ENCODE measurements around the gene FBXO33. TPM values are rescaled to one million over a fixed set of nuclear protein-coding genes. Genes with fewer than 3 reads are reported as not detected.

Gene FBXO33
- total RNA-seq, 3 donors from 2014 or later, result 8.6 to 9.9 (median 9.6) TPM

DNA sequence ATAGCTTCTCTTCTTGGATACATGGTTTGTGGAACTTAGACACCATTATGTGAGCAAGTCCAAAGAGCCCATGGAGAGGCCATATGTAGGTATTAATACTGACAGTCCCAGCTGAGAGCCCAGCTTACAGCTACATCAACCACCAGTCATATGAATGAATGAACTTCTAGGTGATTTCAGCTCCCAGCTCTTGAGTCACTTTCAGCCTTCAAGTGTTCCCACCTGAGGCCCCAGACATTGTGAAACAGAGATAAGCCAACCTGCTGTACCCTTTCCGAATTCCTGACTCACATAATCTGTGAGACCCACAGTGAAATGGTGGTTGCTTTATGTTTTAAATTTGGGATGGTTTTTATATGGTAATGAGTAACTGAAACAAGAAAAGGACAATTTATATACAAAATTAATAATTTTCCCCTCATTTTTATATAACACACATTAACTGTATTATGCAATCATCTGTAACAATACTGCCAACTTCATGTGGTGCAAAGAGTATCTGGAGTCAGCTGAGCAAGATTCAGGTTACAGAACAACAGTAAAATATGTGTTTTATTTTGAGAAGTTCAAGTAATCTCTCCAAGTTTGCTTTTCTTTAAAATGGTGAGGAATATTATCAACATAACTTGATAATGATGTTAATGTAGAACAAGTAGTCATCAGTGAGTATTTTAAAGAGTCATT is 27.7 kb upstream of the FBXO33 start:
- TF ChIP-seq, protein P1, sequence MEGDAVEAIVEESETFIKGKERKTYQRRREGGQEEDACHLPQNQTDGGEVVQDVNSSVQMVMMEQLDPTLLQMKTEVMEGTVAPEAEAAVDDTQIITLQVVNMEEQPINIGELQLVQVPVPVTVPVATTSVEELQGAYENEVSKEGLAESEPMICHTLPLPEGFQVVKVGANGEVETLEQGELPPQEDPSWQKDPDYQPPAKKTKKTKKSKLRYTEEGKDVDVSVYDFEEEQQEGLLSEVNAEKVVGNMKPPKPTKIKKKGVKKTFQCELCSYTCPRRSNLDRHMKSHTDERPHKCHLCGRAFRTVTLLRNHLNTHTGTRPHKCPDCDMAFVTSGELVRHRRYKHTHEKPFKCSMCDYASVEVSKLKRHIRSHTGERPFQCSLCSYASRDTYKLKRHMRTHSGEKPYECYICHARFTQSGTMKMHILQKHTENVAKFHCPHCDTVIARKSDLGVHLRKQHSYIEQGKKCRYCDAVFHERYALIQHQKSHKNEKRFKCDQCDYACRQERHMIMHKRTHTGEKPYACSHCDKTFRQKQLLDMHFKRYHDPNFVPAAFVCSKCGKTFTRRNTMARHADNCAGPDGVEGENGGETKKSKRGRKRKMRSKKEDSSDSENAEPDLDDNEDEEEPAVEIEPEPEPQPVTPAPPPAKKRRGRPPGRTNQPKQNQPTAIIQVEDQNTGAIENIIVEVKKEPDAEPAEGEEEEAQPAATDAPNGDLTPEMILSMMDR (IDR thresholded peaks at IDR 0.05), result no peak
- DNase-seq (no peak), ATAC-seq (no peak)
- H3K36me3 ChIP-seq (ENCODE audit: low read depth), result no peaks in the 10 kb centered on the region
- H3K4me1 ChIP-seq (ENCODE audit: low read depth), result no peaks in the 10 kb centered on the region
- no peak overlapping the region for H3K4me3 ChIP-seq
- intact Hi-C loops (cut with DNase I, micrococcal nuclease), result no loop called here
- no peaks in the 10 kb centered on the region for H3K9me3 ChIP-seq

DNA sequence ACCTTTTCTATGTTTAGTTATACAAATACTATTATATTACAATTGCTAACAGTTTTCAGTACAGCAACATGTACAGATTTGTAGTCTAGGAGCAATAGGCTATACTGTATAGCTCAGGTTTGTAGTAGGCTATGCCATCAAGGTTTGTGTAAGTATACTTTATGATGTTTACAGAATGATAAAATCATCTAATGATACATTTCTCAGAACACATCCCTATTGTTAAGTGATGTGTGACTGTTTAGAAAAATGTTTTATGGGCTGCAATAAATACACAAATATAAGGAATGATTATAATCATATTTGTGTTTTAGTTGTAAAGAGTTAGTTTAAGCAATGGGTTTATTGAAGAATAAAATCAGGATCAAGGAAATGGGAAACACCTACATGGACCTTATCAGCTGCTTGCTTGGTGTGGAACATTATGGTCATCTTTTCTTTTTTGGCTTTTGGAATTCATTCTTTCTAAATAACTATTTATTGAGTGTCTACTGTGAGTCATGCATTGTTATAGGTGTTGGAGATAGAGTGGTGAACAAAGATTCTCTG is 24.5 kb upstream of the FBXO33 start:
- intact Hi-C loops (cut with DNase I, micrococcal nuclease), result no loop called here
- Histone ChIP-seq H3K4me1 (ENCODE audit: low read depth) (no peaks in the 10 kb centered on the region), H3K4me3 (no peak overlapping the region), H3K36me3 (ENCODE audit: low read depth) (no peaks in the 10 kb centered on the region), H3K9me3 (no peaks in the 10 kb centered on the region)
- peak; percentile 73 for ATAC-seq
- DNase-seq, result no peak
- TF ChIP-seq, protein P1 (IDR thresholded peaks at IDR 0.05), result no peak

DNA sequence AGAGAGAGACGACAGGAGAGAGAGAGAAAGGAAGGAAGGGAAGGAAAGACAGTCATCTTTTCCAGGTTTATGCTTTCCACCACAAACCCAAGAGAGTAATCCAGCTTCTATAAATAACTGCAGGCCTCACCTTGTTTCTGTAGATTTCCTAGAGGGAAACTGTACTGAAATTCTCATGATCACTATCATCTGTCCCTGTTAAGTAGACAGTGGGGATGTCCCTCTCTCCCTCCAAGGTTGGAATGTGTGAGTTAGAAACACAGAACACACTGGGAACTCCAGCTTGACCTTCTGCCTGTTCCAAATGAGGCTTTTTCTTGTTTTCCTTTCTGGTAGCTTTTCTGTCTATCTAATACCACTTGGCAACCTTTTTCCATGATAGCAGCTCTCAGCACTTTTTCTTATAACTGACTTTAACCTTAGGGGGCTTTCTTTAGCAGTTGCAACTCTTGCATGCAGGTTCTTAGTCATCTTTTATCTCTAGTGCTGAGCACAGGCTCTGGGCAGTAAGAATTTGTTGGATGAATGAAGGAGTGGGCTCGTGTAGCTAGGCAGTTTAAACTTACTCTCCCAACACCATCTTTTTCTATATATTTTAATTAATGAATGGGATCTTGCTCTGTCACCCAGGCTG is 22.8 kb upstream of the FBXO33 start:
- Histone ChIP-seq H3K36me3 (ENCODE audit: low read depth) (no peaks in the 10 kb centered on the region), H3K4me3 (no peak overlapping the region), H3K4me1 (ENCODE audit: low read depth) (no peaks in the 10 kb centered on the region), H3K9me3 (no peaks in the 10 kb centered on the region)
- intact Hi-C loops (cut with DNase I, micrococcal nuclease), result no loop called here
- ATAC-seq (no peak), DNase-seq (no peak)
- TF ChIP-seq, protein P1 (IDR thresholded peaks at IDR 0.05), result no peak

DNA sequence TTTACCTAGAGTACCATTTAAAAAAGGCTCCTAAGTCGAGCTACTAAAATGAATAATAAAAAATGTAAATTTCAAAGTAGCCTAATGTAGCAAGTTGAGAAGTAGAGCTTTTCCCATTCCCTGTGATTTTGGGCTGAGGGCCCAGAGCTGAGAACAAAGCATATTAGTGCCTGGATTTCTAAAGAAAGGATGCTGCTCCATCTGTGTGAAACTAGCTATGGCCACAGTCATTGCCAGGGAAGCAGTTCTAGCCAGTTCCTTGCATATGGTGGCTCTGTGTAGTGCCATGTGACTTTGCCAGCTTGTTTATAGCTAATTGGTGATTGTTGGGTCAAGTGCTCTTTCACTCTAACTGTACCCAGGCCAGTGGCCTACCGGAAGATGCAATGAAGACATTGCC is 20.4 kb upstream of the FBXO33 start:
- TF ChIP-seq, protein P1 (IDR thresholded peaks at IDR 0.05), result no peak
- Histone ChIP-seq H3K4me1 (ENCODE audit: low read depth) (no peaks in the 10 kb centered on the region), H3K4me3 (no peak overlapping the region), H3K36me3 (ENCODE audit: low read depth) (no peaks in the 10 kb centered on the region), H3K9me3 (no peaks in the 10 kb centered on the region)
- intact Hi-C loops (cut with DNase I, micrococcal nuclease), result no loop called here
- DNase-seq, result no peak
- no peak for ATAC-seq

DNA sequence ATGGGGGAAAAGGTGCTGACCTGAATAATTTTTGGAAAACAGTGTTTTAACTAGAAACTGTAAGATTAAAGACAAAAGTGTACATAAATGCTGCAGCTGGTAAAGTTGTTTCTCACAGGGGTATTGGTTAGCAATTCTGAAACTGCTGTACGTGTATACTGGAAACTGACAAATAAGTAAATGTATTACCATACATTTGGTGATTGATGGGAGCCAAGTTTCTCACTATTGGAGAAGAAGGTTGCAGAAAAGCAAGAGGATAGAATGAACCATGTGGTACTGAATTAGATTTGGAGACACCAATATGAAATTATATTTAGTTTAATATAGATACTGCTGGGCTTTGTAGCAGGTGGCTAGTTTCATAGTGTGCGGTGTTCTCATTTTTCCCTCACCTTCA is 19.6 kb upstream of the FBXO33 start:
- DNase-seq, result no peak
- H3K4me1 ChIP-seq (ENCODE audit: low read depth), result no peaks in the 10 kb centered on the region
- intact Hi-C loops (cut with DNase I, micrococcal nuclease), result no loop called here
- H3K9me3 ChIP-seq, result no peaks in the 10 kb centered on the region
- TF ChIP-seq, protein P1 (IDR thresholded peaks at IDR 0.05), result no peak
- no peak overlapping the region for H3K4me3 ChIP-seq
- H3K36me3 ChIP-seq (ENCODE audit: low read depth), result no peaks in the 10 kb centered on the region
- no peak for ATAC-seq
